ENCODE data around the gene AKAP5. TPM values are rescaled to one million over a fixed set of nuclear protein-coding genes. Genes with fewer than 3 reads are reported as not detected.

AKAP5 gene
- total and polyA plus RNA-seq, 5 experiments from 2014 or later, result 0.05 to 0.49 (median 0.23) TPM

DNA sequence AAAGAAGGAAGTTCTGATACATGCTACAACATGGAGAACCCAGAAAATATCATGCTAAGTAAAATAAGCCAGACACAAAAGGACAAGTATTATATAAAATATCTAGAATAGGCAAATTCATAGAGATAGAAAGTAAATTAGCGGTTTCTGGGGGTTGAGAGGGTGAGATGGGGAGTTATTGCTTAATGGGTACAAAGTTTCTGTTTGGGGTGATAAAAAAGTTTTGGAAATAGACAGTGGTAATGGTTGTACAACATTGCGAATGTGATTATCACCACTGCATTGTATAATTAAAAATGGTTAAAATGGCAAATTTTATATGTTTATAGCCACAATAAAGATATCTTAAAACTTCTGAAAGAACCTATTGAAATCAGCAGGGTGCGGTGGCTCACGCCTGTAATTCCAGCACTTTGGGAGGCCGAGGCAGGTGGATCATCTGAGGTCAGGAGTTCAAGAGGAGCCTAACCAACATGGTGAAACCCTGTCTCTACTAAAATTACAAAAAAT is 23.3 kb downstream of the AKAP5 start:
- peak overlapping the region in 5 of 10 donors; percentile 17 to 54 (median 35) for H3K27ac Mint-ChIP-seq
- POLR2A ChIA-PET, result interaction anchor here (9.1 kb wide), 1 partner anchor 15 kb away, joined by 69 read pairs; the partner anchor contains the start of genes ZBTB1 and ZBTB25
- no peaks in the 10 kb centered on the region for H3K27me3 Mint-ChIP-seq
- no peak for ATAC-seq
- H3K4me1 Mint-ChIP-seq, result peaks cover 27 to 54% (median 42%) of the 10 kb centered on the region in 4 donors
- H3K4me3 Mint-ChIP-seq, result no peak overlapping the region
- DNase-seq, result no peak
- peaks cover 0 to 84% (median 10%) of the 10 kb centered on the region in 3 donors for H3K36me3 Mint-ChIP-seq
- no peaks in the 10 kb centered on the region for H3K9me3 Mint-ChIP-seq

DNA sequence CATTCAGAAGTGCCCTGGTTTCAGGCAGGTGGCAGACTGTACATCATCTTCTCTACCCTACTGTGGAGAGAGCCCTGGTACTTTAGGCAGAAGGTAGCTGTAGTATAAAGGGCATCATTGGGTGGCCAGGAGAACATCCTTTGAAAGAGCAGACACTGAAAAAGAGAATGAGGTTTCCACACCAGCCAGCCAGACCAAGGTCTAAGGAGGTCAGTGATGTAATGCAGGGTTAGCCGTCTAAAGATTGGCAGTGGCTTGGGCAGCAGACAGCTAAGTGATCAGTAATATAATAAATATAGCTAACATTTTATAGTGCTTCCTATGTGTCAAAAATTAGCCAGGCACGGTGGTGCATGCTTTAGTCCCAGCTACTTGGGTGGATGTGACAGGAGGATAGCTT is 26.3 kb downstream of the AKAP5 start:
- Mint-ChIP-seq H3K27me3 (no peaks in the 10 kb centered on the region), H3K4me3 (peak overlapping the region in 1 of 10 donors; percentile 30), H3K27ac (peak overlapping the region in 4 of 10 donors; percentile 39 to 81 (median 54)), H3K9me3 (no peaks in the 10 kb centered on the region), H3K36me3 (peaks cover 0 to 82% (median 15%) of the 10 kb centered on the region in 3 donors), H3K4me1 (peaks cover 34 to 68% (median 60%) of the 10 kb centered on the region in 4 donors)
- ATAC-seq, result no peak
- POLR2A ChIA-PET, result interaction anchor here (9.1 kb wide), 1 partner anchor 12 kb away, joined by 69 read pairs; the partner anchor contains the start of genes ZBTB1 and ZBTB25
- DNase-seq, result no peak

DNA sequence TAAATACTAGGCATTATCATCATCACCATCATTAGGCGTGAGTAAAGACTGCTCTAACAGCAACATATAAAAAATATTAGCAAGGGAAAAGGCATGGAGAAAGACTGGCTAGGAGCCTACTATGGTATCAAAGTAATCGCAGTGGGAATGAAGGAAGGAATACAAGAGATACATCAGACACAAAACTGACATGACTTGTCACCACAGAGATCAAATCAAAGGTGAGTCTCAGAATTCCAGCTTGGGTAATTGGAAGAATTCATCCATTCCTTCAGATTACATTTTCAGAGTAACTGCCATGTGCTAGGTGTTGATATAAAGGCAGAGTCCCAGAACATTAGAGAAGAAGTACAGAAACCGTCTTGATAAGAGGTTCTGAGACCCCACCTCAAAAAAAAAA is 28.2 kb downstream of the AKAP5 start:
- POLR2A ChIA-PET, result interaction anchor here (9.1 kb wide), 1 partner anchor 10 kb away, joined by 69 read pairs; the partner anchor contains the start of genes ZBTB1 and ZBTB25
- Mint-ChIP-seq H3K4me3 (peak overlapping the region in 7 of 10 donors; percentile 3 to 59 (median 37)), H3K27ac (peak overlapping the region; percentile 10 to 83 (median 43)), H3K36me3 (peaks cover 5 to 77% (median 10%) of the 10 kb centered on the region in 3 donors), H3K27me3 (no peaks in the 10 kb centered on the region), H3K4me1 (peaks cover 36 to 70% (median 68%) of the 10 kb centered on the region in 4 donors), H3K9me3 (no peaks in the 10 kb centered on the region)
- ATAC-seq (no peak), DNase-seq (no peak)

DNA sequence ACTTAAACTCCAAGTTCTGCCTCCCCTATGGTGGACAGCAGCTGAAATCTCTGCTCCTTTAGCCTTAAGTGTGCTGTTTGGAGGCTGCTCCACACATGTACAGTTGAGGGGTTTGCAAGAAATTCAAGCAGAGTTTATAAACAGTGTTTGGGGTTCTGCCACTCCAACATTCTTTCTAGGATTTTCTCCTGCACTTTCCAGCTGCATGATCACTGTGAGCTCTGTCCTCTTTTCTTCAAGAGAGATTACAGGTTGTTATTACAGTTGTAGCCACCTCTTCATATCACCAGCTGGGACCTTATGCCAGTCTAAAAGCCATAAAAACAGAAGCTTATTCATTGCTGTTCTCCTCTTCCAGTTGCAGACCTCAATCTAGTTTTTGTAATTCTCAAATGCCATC is 30.0 kb downstream of the AKAP5 start:
- peak overlapping the region in 7 of 10 donors; percentile 14 to 78 (median 57) for H3K27ac Mint-ChIP-seq
- ATAC-seq, result no peak
- H3K9me3 Mint-ChIP-seq, result no peaks in the 10 kb centered on the region
- H3K36me3 Mint-ChIP-seq, result peaks cover 5 to 80% (median 10%) of the 10 kb centered on the region in 3 donors
- H3K4me3 Mint-ChIP-seq, result peak overlapping the region in 2 of 10 donors; percentile 15 to 23
- H3K27me3 Mint-ChIP-seq, result no peaks in the 10 kb centered on the region
- DNase-seq, result no peak
- POLR2A ChIA-PET, result interaction anchor here (1.5 to 9.1 kb wide), 2 partner anchors 8 to 10 kb away, joined by 4 to 69 read pairs; partner anchors contain the start of genes ZBTB1 and ZBTB25
- H3K4me1 Mint-ChIP-seq, result peaks cover 38 to 84% (median 80%) of the 10 kb centered on the region in 4 donors

DNA sequence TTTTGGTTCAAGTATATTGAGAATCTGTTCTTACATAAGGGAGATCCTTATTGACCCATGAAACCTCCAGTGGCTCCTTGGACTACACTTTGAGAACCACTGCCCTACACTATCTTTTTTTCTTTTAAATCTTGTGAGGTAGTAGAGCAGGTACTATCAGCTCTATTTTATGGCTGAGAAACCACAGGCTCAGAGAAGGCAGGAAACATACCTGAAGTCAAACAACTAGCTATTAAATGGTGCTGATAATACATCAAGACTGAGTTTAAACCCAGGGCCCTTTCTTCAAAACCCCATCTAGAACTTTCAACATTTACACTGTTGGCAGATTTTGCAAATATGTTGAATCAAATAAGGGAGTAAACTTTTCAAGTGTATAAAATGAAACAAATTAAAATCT is 31.5 kb downstream of the AKAP5 start:
- POLR2A ChIA-PET, result interaction anchor here (0.5 to 9.1 kb wide), 6 partner anchors 7 to 953 kb away, joined by 3 to 69 read pairs (median 4); partner anchors contain the start of genes MTHFD1, PPP2R5E, ZBTB1 and ZBTB25
- Mint-ChIP-seq H3K27ac (peak overlapping the region in 9 of 10 donors; percentile 22 to 89 (median 81)), H3K4me3 (peak overlapping the region in 9 of 10 donors; percentile 25 to 66 (median 58)), H3K36me3 (peaks cover 5 to 67% (median 10%) of the 10 kb centered on the region in 3 donors), H3K27me3 (no peaks in the 10 kb centered on the region), H3K4me1 (peaks cover 31 to 82% (median 77%) of the 10 kb centered on the region in 4 donors), H3K9me3 (no peaks in the 10 kb centered on the region)
- DNase-seq (no peak), ATAC-seq (peak in 1 of 2 donors; percentile 31)

DNA sequence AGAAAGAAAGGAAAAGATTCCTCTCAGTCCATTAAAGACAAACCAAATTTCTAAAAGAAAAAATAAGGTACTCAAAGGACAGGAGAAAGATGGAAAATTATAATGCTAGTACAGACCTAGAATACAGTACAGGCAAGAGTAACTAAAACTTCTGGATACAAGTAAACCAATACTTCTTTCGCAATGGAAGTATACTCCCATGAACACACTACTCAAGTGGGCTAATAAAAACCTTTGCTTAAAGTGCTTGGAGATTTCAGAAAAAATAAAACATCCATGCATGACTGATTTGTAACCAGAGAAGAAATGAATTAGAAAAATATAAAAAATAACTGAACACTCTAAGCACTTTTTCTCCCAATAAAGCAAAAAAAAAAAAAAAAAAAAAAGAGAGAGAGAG is 34.8 kb downstream of the AKAP5 start:
- ATAC-seq (no peak), DNase-seq (no peak)
- H3K4me1 Mint-ChIP-seq, result peaks cover 19 to 70% (median 63%) of the 10 kb centered on the region in 4 donors
- POLR2A ChIA-PET, result interaction anchor here (1.5 kb wide), 1 partner anchor 15 kb away, joined by 5 read pairs; no protein-coding TSS in a partner anchor
- H3K4me3 Mint-ChIP-seq, result peak overlapping the region; percentile 70 to 100 (median 98)
- peaks cover 0 to 3% (median 0%) of the 10 kb centered on the region in 9 donors for H3K9me3 Mint-ChIP-seq
- peak overlapping the region; percentile 87 to 100 (median 98) for H3K27ac Mint-ChIP-seq
- H3K27me3 Mint-ChIP-seq, result peaks cover 0 to 4% (median 0%) of the 10 kb centered on the region in 5 donors
- peaks cover 10 to 42% (median 14%) of the 10 kb centered on the region in 3 donors for H3K36me3 Mint-ChIP-seq

DNA sequence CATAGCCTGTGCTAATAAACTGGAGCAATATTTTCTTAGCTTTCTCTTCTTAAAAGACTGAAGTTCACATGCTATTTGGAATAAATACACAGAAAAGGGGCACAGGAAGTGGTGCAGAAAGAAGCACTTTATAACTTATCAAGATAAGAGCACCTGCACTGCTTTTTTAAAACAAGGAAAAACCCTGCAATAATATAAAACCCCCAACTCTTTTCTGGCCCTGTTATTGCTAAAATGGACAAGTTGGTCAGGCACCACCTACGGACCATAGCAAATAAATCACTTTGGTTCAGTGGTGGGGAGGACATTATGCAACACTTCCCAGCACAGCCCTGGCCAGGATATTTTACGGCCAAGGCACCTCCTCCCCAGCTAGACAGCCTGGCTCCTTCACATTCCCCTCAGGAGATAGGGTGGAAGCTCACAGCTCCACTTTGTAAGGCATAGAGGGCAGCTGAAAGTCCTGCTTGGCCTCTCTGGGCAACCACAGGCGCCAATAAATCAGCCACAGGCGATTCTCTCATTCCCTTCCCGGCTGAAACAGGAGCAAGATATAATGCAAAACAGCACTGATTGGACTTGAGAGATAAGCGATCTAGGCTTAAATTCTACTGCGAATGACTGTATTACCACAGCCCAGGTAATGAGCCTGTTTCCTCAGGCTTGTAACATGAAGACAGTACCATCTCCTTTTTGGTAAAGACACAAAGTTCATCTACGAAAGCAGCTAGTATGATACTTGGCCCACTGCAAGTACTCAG is 36.3 kb downstream of the AKAP5 start:
- Mint-ChIP-seq H3K9me3 (peaks cover 0 to 3% (median 0%) of the 10 kb centered on the region in 9 donors), H3K4me3 (peak overlapping the region; percentile 93 to 100 (median 98)), H3K27ac (peak overlapping the region; percentile 97 to 100 (median 98)), H3K36me3 (peaks cover 5 to 29% (median 14%) of the 10 kb centered on the region in 3 donors), H3K27me3 (peaks cover 0 to 4% (median 0%) of the 10 kb centered on the region in 5 donors), H3K4me1 (peaks cover 25 to 73% (median 64%) of the 10 kb centered on the region in 4 donors)
- POLR2A ChIA-PET, result interaction anchor here (0.5 to 5.4 kb wide), 12 partner anchors 9 to 601 kb away, joined by 3 to 69 read pairs (median 4); partner anchors contain the start of genes HSPA2, MAX and MTHFD1
- ATAC-seq (no peak), DNase-seq (peak in 3 of 10 donors; percentile 44 to 48 (median 48))

DNA sequence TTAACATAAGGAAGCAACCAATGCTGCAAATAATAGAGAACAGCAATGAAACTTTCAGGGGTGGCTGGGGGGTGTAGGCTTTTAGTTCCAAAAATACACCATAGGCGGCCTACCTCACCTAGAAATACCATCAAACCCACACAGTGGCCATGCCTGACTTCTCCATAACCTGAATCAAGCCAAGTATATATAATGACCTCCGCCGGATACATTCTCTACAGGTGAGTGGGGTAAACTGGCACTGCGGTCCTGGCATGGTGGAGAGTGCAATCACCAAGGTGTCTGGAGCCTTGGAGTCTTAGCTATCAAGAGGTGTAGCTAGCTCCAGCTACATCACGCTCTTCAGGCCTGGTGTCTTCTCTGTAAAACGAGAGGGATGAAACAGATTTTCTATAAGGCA is 37.2 kb downstream of the AKAP5 start:
- Mint-ChIP-seq H3K27ac (peak overlapping the region; percentile 97 to 100 (median 98)), H3K9me3 (peaks cover 0 to 3% (median 0%) of the 10 kb centered on the region in 9 donors), H3K27me3 (peaks cover 0 to 4% (median 0%) of the 10 kb centered on the region in 5 donors), H3K4me3 (peak overlapping the region; percentile 93 to 100 (median 98)), H3K4me1 (peaks cover 25 to 75% (median 65%) of the 10 kb centered on the region in 4 donors), H3K36me3 (peaks cover 5 to 24% (median 14%) of the 10 kb centered on the region in 3 donors)
- ATAC-seq (no peak), DNase-seq (peak in 4 of 10 donors; percentile 12 to 40 (median 34))
- POLR2A ChIA-PET, result interaction anchor here (0.8 to 5.4 kb wide), 15 partner anchors 8 to 784 kb away, joined by 3 to 69 read pairs (median 5); partner anchors contain the start of genes HSPA2 and MTHFD1

DNA sequence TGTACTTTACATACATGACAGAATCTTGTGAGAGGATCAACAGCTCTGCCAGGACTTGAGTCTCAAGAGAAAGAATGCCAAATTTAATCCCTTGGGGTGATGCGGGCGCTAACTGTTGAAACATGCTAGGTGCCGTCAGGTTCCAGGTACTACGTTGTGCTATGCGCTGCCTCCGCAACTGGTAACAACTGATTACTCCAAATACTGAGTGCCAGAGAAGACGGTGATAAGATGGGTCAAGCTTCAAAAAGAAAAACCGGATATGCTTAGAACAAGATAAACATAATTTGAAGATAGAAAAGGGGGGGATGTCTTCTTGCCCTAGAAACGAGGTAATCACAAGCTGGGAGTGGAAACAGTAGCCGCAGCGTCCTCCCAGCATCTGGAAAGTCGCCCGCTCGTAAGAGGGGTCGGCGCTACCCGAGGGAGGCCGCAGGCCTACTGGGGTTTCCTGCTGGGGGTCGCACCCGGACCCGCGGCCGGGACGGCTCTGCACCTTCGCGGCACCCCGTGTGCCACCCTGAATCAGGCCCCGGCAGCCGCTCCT is 37.7 kb downstream of the AKAP5 start:
- POLR2A ChIA-PET, result interaction anchor here (0.8 to 5.4 kb wide), 17 partner anchors 8 to 784 kb away, joined by 3 to 69 read pairs (median 4); partner anchors contain the start of genes HSPA2 and MTHFD1
- peaks cover 1 to 19% (median 11%) of the 10 kb centered on the region in 3 donors for H3K36me3 Mint-ChIP-seq
- ATAC-seq (no peak), DNase-seq (peak in 1 of 10 donors; percentile 21)
- peak overlapping the region; percentile 97 to 100 (median 98) for H3K27ac Mint-ChIP-seq
- H3K4me1 Mint-ChIP-seq, result peaks cover 25 to 75% (median 65%) of the 10 kb centered on the region in 4 donors
- peaks cover 0 to 3% (median 0%) of the 10 kb centered on the region in 9 donors for H3K9me3 Mint-ChIP-seq
- H3K4me3 Mint-ChIP-seq, result peak overlapping the region; percentile 93 to 100 (median 98)
- H3K27me3 Mint-ChIP-seq, result peaks cover 0 to 4% (median 0%) of the 10 kb centered on the region in 5 donors

DNA sequence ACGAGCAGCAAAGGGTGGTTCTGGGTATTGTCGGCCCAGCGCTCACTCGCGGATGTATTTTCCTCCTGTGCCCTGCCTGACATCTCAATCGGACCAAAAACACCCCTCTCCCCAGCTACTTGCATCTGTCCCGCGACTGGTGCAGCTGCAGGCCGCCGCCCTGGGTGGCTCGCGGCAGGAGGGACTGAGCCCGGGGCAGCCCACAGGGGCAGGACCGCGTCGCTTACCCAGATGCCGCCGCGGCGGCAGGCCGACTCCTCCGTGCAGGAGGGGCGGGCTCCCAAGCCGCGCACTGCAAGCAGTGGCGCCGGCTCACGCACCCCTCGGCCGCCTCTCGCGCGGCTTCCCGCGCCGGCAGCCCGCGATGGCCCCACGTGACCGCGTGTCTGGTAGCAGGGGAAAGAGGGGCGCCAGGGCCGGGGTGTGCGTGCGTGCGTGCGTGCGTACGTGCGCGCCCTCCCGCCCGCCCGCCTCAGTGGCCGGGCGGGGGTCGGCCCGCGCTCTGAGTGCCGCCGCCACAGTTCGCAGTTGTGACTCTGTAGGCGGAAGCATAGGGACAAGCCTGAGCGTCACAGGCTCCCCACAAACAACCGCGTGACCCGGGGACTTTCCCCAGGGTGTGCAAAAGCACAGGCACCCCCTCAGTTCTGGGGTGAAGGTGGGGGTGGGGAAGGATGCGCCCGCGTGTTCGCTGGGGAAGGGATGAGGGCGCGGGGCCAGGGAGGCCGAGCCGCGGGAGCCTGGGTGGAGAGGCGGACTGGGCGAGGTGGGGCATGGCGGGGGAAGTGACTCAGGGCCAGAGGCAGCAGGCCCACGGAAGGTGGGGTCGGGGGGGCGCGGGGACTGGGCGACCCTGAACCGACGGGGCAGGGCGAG is 38.4 kb downstream of the AKAP5 start, which contains the start of gene ZBTB25:
TSS of gene ZBTB25 (minus strand) at position 405 of the 876 bp plus-strand sequence. CDS start 13,305 bp downstream, outside the sequence.
- Mint-ChIP-seq H3K9me3 (peaks cover 0 to 3% (median 0%) of the 10 kb centered on the region in 9 donors), H3K27me3 (peaks cover 0 to 4% (median 0%) of the 10 kb centered on the region in 5 donors), H3K4me3 (peak within 1 kb of the TSS; percentile 93 to 100 (median 98)), H3K36me3 (peaks cover 0 to 15% (median 9%) of the 10 kb centered on the region in 3 donors), H3K4me1 (peaks cover 29 to 79% (median 70%) of the 10 kb centered on the region in 4 donors), H3K27ac (peak within 1 kb of the TSS; percentile 97 to 100 (median 100))
- DNase-seq (peak; percentile 93 to 99 (median 98)), ATAC-seq (peak; percentile 66 to 73)
- POLR2A ChIA-PET, result interaction anchor here (0.6 to 5.4 kb wide), 28 partner anchors 7 to 908 kb away, joined by 3 to 69 read pairs (median 4); partner anchors contain the start of genes FUT8, HSPA2, MTHFD1 and SGPP1
